ENCODE measurements around the gene CYP24A1. TPM values are rescaled to one million over a fixed set of nuclear protein-coding genes. Genes with fewer than 3 reads are reported as not detected.

The CYP24A1 gene
- total RNA-seq, 2 donors from 2014 or later = 0.07 to 0.08 TPM

- Histone ChIP-seq H3K4me1 (no peaks in the 10 kb centered on the region), H3K9me3 (no peaks in the 10 kb centered on the region), H3K36me3 (no peaks in the 10 kb centered on the region), H3K4me3 (no peak overlapping the region), H3K9ac (ENCODE audit: low read depth in 2 of 2, low read length in 2 of 2) (no peak overlapping the region), H3K27ac (no peak overlapping the region), H3K27me3 (no peaks in the 10 kb centered on the region)
- no peak for TF ChIP-seq CTCF (IDR thresholded peaks at IDR 0.05)
- no peak for DNase-seq
- intact Hi-C loops (cut with DNase I) = no loop called here
These were observed 22.0 kb upstream of the CYP24A1 start for GRCh38 chr20:54195483-54196472.

GRCh38 chr20:54194724-54195438 is 21.1 kb upstream of the CYP24A1 start:
- Histone ChIP-seq H3K27me3 (no peaks in the 10 kb centered on the region), H3K9me3 (no peaks in the 10 kb centered on the region), H3K9ac (ENCODE audit: low read depth in 2 of 2, low read length in 2 of 2) (no peak overlapping the region), H3K4me1 (no peaks in the 10 kb centered on the region), H3K4me3 (no peak overlapping the region), H3K36me3 (no peaks in the 10 kb centered on the region), H3K27ac (no peak overlapping the region)
- no peak for TF ChIP-seq CTCF (IDR thresholded peaks at IDR 0.05)
- DNase-seq = no peak
- intact Hi-C loops (cut with DNase I) = no loop called here

GRCh38 chr20:54193817-54194216 is 20.0 kb upstream of the CYP24A1 start:
- intact Hi-C loops (cut with DNase I) = no loop called here
- Histone ChIP-seq H3K9me3 (no peaks in the 10 kb centered on the region), H3K36me3 (no peaks in the 10 kb centered on the region), H3K27ac (no peak overlapping the region), H3K4me3 (no peak overlapping the region), H3K4me1 (no peaks in the 10 kb centered on the region), H3K9ac (ENCODE audit: low read depth in 2 of 2, low read length in 2 of 2) (no peak overlapping the region), H3K27me3 (no peaks in the 10 kb centered on the region)
- no peak for TF ChIP-seq CTCF (IDR thresholded peaks at IDR 0.05)
- DNase-seq = no peak

- no peaks in the 10 kb centered on the region for H3K9me3 ChIP-seq
- H3K4me1 ChIP-seq = no peaks in the 10 kb centered on the region
- no peak overlapping the region for H3K27ac ChIP-seq
- no peaks in the 10 kb centered on the region for H3K36me3 ChIP-seq
- no peak for TF ChIP-seq CTCF (IDR thresholded peaks at IDR 0.05)
- no peak overlapping the region for H3K4me3 ChIP-seq
- no peak for DNase-seq
- intact Hi-C loops (cut with DNase I) = no loop called here
- H3K27me3 ChIP-seq = no peaks in the 10 kb centered on the region
- no peak overlapping the region for H3K9ac ChIP-seq (ENCODE audit: low read depth in 2 of 2, low read length in 2 of 2)
These were observed 16.4 kb upstream of the CYP24A1 start for GRCh38 chr20:54190217-54190616.

GRCh38 chr20:54189630-54190029 is 15.8 kb upstream of the CYP24A1 start:
- DNase-seq = no peak
- H3K4me3 ChIP-seq = no peak overlapping the region
- no peaks in the 10 kb centered on the region for H3K27me3 ChIP-seq
- no peaks in the 10 kb centered on the region for H3K9me3 ChIP-seq
- H3K9ac ChIP-seq (ENCODE audit: low read depth in 2 of 2, low read length in 2 of 2) = no peak overlapping the region
- H3K36me3 ChIP-seq = no peaks in the 10 kb centered on the region
- no peak for TF ChIP-seq CTCF (IDR thresholded peaks at IDR 0.05)
- intact Hi-C loops (cut with DNase I) = no loop called here
- H3K4me1 ChIP-seq = no peaks in the 10 kb centered on the region
- H3K27ac ChIP-seq = no peak overlapping the region
